NCI-H1092 treated with DMSO at 0.1 percent for 48 hours (cell line): ENCODE results near the gene TREX2.

Experiments
- DNase-seq: peaks from one replicate; lab custom pipeline; 2025; lab: John Stamatoyannopoulos, UW

TREX2 gene

DNA sequence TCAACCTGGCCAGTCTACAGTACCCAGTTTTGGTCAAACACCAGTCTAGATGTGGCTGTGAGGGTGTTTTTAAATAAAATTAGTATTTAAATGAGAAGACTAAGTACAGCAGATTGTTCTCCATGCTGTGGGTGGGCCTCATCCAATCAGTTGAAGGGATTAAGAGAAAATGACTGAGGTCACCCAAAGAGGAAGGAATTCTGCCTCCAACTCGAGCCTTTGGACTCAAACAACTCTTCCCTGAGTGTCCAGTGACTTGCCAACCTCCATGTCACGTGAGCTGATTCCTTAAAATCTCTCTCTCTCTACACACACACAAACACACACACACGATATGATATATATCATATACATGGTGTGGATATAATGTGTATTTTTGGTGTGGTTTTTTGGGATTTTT lies 10.0 kb downstream of the TREX2 start:
- DNase-seq, result no peak

DNA sequence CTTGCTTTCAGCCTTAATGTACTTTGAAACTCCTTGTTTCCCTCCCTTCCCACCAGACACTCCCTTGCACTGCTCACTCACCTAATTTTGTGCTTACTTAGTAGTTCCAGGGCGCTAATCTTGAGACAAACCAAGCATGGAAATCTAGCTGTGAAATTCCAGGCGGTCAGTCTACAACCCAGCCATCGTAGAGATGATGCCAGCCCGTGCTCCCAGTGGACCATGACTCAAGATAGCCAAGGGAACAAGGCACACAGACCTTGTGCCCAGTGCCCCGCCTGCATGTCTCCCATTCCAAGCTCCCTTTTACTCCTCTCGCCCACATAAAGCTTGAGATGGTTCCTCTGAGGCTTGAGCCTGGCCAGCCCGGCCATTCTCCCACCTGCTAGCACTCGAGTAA lies 11.1 kb downstream of the TREX2 start:
- DNase-seq, result no peak

DNA sequence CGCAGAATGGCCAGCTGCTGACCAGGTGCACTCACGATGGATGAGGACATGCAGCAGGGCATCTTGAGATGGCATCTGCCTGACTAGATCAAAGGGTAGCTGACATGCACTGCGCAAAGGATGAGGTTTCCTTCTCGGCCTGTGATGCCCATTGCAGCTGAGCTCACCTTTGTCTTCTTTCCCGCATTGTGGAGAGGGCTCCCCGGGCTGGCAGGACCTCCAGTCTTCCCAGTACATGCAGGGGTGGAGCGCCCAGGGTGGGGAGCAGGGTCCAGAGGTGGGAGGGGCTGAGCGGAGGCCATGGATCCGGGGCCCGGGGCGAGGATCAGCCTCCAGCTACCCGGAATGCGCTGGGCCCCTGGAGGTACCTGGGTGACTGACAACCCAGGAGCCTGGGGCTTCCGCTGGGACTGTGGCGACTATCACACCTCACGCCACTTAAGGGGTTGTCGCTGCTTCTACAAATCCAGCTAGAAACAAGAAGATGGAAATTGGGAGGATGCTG lies 12.0 kb downstream of the TREX2 start:
- DNase-seq, result no peak

DNA sequence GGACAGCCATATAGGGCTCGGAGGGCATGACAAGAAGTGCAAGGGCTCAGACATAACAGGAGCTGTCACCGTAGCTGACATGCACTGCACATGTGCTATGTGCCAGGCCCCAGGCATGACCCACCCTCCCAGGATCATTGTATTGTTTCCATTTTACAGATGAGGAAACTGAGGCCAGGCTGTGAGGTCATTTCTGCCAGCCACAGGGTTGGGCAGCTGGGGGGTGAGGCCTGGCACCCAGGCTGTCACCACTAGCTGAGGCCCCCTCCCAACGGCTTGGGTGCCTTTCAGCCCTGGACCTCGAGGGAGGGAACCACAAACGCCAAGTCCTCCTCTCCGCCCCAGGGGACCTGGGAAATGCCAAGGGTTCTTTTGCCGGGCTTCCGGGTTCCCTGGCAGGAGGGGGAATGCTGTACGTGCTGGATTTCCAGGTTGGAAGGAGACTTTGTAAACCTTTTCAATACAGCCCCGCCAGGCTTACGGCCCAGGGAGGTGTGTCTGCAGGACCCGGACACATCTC lies 12.6 kb downstream of the TREX2 start:
- no peak for DNase-seq

DNA sequence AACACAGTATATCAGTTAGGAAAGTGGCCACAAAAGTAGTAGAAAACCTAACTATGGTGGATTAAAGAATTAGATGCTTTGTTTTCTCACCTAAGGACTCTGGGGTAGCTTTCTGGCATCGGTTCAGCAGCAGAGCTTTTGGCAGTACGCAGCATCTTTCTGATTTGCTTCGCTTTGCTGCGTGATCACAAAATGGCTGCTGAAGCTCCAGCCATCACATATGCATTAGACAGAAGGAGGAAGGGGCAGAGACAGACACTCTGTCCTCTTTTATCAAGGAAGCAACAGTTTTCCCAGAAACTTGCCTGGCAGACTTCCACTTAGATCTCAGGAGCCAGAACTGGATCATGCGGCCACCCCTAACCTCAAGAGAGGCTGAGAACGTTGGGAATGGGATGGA lies 15.1 kb downstream of the TREX2 start:
- DNase-seq, result no peak

DNA sequence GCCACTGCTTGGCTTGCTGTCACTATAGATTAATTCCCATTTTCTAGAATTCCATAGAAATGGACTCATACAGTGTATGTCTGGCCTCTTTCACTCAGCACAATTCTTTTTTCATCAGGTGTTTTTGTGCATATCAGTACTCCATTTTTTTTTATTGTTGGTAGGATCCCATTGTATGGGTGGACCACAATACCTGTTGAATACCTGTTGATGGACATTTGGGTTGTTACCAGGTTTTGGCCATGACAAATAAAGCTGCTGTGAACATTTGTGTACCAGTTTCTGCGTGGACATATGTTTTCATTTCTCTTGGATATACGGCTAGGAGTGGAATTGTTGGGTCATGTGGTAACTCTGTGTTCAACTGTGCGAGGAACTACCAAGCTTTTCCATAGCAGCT lies 19.7 kb downstream of the TREX2 start:
- no peak for DNase-seq

DNA sequence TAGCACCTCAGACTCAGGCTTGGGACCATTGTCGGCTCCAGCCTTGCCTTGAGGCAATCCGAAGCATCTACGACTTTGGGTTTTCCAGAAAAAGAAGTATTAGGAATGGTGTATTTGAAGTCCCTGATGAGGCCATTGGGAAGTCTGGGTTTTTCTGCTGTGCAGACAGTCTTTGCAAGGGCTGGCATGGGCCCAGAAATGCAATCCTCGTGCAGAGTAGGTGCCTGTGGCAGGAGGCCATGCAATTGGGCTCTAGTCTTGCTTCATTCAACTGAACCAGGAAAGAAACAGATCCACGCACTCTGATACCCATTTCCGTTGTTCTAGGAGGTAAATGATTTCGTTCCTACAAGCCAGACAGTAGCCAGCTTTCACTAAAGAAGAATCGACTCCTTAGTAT lies 22.2 kb downstream of the TREX2 start:
- DNase-seq, result no peak

DNA sequence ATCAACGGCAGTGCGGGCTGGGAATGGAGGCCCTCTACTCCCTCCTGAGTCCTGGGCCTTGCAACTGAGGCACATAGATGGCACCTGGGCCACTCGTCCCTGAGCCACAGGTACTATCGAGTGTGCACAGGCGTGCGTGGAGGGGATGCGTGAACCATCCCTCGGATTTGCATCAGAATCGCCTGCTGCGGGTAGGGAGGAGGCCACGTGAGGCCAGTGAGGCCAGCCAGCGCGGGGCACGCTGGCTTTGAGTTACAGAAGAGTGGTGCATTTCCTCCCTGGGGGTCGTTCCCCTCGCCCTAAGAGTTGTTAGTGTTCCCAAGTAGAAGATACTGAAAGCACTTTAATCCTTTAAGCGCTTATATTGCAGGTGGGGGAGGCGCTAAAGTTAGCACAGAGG lies 24.0 kb downstream of the TREX2 start:
- no peak for DNase-seq

DNA sequence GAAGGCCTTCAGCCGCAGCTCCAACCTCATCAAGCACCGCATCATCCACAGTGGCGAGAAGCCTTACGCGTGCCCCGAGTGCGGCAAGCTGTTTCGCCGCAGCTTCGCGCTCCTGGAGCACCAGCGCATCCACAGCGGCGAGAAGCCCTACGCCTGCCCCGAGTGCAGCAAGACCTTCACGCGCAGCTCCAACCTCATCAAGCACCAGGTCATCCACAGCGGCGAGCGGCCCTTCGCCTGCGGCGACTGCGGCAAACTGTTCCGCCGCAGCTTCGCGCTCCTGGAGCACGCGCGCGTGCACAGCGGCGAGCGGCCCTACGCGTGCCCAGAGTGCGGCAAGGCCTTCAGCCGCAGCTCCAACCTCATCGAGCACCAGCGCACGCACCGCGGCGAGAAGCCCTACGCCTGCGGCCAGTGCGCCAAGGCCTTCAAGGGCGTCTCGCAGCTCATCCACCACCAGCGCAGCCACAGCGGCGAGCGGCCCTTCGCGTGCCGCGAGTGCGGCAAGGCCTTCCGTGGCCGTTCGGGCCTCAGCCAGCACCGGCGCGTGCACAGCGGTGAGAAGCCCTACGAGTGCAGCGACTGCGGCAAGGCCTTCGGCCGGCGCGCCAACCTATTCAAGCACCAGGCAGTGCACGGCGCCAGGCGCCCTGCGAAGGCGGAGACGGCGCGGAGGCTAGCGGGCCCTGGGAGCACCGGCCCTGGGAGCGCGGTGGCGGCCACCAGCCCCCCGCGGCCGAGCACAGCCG lies 24.8 kb downstream of the TREX2 start:
- no peak for DNase-seq

DNA sequence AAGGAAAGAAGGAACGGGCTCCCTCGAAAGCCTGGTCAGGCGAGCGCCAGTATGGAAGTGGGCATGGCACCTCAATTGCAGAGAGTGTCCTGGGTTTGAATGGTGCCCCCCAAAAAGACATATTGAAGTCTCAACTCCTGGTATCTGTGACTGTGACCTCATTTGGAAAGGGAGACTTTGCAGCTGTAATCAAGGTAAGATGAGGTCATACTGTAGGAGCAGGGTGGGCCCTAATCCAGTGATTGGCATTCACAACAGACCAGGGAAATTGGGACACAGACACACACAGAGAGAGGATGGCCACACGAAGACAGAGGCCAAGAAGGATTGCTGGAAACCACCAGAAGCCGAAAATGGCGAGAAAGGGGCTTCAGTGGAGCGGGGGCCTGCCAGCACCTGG lies 28.2 kb downstream of the TREX2 start:
- DNase-seq, result no peak

DNA sequence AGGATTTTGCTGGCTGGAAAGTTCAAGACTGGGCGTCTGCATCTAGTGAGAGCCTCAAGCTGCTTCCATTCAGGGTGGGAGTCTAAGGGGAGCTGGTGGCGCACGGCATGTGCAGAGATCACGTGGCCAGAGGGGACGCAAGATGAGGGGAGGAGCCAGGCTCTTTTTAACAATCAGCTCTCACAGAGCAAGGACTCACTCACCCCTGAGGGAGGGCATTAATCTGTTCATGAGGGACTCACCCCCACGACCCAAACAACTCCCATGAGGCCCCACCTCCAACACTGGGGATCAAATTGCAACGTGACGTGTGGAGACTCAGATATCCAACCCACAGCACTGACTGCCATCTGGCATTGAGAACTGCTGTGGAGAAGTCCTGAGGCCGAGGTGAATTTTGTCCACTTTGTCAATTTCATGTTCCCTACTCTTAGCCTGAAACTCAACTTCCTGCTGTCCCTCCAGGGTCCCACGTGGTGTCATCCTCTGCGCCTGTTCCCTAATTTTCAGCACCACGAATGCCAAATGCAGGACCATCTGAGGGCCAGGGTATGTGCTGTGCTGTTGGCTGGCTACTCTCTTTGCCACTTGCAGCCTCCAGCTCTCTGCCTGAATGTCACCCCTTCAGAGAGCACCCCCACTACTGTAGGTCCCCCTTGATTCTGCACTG lies 28.9 kb downstream of the TREX2 start:
- DNase-seq, result no peak

DNA sequence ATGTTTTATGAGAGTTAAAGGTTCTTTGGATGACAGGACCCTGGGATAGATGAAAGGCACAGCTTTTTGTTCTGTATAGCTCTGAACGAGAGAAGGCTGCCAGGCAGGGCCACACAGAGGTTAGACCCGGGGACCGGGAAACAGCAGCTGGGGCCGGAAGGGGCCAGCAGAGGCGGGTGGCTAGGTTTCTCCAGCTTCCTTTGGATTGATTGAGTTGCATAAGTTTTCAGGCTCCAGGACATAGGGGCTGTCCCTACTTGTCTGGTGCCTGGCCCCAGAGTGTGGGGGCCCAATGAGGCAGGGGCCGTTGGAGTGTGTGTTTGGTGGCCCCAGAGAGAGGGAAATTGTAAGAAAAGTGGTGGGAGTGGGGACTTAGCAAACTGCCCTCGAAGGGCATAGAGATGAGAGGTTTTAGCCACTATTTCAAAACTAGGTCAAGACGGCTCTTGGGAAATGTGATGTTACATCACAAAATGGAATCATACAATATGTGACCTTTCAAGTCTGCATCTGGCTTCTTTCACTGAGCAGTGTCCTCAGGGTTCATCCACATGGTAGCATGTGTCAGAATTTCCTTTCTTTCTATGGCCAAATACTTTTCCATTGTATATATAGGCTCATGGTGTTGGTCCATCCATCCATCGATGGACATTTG lies 30.9 kb downstream of the TREX2 start:
- no peak for DNase-seq

DNA sequence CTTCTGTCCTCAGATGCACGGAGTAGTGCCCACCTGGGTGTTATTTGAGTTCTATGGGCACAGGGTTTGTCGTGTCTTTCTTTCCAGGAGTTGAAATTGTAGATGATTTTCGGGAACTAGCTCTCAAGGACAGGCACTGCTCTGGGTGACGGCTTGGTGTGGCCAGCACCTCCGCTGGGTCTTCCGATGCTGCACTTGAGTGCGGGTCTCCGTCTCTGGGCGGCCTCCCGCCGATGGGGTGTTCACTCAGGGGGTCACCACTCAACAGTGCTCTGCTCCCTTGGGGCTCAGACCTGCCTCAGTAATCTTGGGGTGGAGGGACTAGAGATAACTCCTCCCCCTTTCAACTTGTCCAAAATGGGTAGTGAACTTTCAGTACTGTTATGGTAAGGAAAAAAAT lies 32.1 kb downstream of the TREX2 start:
- no peak for DNase-seq

DNA sequence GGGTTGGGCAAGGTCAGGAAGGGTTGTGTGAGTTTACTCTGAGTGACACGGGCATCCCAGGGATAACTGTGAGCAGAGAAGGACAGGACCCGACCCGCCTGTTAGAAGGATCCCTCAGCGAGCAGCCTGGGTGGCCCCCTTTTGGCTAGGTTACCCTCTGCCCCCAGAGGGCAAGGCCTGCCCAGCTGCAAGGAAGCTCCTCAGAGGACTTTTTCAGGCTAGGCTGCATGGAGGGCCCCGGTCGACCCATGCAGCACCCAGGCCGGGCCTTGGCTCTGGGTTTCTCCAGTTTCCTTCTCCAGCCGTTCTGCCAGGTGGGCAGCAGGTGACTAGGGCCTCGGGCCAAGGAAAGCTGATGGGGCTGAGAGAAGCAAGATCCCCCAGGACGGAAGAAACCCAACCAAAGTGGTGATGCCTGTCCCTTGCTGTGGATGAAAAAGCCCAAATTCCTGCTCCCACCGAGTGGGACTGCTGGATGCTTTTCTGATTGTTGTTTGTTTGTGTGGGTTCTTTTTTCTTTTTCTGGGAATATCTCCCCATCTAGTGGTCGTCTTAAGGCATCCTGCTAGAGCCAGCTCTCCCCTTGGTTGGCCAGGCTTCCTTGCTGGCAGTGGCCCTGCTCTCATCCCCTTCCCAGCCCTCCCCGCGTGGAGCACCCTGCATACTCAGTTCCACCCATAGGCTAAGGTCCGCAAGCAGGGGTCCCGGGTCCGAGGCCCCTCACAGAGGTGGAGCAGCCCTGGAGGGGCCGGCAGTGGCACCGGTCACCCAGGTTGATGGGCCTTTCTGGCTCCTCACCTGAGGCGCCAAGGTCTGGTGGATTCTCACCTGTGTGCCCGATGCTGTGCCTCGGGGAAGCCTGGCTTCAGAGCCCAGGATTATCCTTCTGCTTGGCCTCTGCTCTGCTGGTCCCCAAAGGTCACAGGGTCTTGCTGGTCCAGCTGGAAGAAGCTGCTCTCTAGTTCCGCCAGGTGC lies 32.8 kb downstream of the TREX2 start:
- no peak for DNase-seq

DNA sequence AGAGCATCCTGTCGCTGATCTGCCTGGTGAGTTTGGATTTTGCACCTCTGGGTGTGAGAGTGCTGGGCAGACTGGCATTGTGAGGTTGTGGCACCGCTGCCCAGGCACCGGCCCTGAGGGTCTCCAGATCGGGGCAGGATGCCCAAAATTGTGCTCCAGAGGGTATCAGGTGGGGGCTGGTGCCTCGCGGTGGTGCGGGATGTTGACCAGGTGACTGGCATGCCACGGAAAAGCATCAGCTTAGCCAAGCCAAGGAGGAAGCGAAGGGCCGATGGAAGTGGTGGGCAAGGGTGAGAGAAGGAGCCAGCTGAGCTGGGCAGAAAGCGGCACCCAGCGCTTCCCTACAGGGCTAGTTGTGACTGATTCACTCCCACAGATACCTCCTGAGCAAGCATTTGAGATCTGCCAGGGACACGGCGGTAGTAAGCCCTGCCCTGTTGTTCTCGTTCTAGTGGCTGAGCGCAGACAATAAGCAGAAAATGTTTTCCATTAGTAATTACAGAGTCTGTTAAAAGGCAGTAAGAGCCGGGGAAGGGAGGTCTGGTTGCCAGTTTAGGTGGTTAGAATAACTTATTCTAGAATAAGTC lies 33.8 kb downstream of the TREX2 start:
- peak; percentile 3 for DNase-seq

DNA sequence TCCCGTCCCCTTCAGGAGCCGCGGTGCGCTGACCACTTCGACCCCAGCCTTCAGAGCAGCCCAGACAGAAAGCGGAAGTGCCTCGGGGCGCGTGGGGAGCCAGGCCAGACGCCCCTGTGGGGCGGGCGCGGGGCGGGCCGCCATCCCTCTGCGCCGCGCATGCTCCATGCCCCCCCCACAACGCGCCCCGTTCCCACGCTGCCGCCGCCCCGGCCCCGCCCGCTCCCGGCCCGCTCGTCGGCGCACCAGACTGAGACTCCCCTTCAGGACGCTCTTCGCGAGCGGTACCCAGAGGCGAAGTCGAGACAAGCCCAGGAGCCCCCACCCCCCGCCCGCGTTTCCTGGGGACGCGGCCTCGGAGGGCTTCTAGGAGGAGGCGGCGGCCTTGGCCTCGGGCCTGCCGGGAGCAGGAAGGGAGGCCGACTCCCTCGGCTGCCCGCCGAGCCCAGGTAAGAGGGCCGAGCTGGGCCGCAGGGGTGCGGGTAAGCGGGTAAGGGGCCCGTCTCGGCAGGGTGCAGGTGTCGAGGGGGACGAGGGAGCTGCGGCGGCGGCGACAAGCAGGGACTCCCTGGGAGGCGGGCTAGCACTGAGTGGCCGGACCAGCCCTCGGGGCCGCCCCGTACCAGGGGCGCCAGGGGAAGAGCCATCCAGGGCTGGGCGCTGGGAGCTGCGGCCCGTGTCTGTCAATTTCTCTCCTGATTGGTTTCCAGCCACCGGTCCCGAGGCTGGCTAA lies 34.4 kb downstream of the TREX2 start, which contains the start of gene ZFP92:
ZFP92 (plus strand) TSS at position 218 of the 733 bp plus-strand sequence. CDS start 6,851 bp downstream, outside the sequence.
- no peak for DNase-seq

DNA sequence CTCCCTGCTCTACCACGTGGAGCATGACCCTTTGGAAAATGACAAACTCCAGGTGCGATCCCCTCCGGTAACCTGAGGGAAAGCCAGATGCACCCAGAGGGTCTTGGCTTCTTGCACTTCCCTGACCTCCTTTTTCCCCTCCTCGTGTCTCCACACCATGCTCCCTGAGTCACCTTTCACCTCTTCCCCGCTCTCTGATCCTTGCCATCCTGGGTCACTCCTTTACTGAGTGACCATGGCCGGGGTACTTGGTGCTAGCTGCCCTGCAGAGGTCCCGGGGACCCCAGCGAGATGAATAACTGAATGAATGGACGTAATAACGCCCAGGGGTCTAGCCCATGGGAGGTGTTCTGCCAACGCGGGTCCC lies 35.0 kb downstream of the TREX2 start:
- no peak for DNase-seq

DNA sequence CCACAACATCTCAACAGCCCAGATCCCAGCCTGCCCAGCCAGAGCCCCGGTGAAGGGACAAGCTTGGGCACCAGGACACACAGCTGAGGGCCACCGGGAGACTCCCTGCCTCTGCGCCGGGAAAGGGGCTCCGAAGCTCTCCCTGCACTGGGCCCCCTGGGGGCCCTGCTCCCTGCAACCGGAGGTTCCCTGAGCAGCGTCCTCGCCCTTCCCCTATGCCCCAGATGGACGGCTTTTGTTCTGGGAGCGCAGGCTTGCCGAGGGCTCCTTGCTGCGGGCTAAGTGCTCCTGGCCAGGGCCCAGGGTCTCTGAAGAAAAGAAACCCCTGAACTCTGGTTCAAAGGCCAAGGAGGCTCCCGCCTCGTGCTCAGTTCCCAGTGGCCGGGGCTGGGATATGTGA lies 35.5 kb downstream of the TREX2 start:
- no peak for DNase-seq

DNA sequence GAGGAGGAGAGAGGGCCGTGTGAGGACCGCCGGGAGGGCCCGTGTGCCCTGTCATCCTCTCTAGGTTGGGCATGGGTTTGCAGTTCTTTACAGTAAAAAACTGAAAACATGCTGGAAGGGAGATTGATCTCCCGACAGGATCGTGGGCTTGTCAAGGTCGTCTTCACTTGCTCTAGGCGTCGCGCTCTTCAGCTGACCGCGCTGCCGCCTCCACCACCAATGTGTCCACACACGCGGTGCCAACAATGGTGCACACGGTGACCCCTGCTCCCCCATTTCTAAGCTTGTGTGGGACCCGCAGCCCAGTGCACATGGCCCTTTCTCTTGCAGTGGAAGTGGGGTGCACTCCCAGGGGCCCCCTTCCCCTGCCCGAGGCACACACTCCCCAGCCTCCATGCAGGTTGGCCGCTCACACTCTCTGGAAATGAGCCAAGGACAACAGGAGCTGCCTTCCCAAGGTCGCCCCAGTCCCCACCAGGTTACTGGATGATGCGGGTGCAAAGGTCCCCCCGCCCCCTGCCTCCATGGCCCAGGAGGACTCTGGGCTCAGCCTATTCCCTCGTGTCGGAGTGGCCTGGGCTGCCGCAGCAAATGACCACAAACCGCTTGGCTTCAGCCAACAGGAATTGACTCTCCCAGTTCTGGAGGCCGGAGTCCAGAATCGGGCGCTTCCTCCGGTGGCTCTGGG lies 36.3 kb downstream of the TREX2 start:
- no peak for DNase-seq

DNA sequence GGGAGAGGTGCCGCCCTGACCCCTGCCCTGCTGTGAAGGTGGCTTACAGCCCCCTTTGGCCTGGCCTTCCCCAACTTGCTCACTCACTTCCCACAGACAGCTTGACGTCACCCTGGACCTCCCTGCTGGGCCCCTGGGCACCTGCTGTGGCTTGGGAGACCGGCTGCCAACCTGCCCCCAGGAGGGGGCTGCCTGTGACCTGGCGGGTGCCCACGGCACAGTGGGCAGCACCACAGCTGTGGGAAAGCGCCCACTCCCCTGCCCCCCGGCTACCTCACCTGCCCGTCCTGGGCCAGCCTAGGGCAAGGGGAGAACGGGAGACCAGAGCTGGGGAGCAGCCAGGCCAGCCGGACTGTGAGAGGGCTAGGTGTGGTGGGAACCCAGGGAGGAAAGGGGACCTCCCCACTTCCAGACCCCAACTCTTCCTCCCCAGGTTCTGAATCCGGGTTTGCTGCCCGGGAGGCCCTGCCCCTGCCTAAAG lies 36.9 kb downstream of the TREX2 start:
- DNase-seq, result no peak
